ENCODE results near the gene WDFY2. TPM values are rescaled to one million over a fixed set of nuclear protein-coding genes. Genes with fewer than 3 reads are reported as not detected.

WDFY2 gene
- total RNA-seq, 3 donors from 2014 or later (not counting 1 experiment from before 2014, with no cell fraction given): 29.5 to 32.1 (median 31.3) TPM

GRCh38 chr13:51682686-51683085, 98.4 kb downstream of the WDFY2 start:
- Histone ChIP-seq H3K9me3 (ENCODE audit: control insufficient read depth, insufficient read depth, low read length) (no peaks in the 10 kb centered on the region), H3K36me3 (ENCODE audit: control insufficient read depth, insufficient read depth, low read length) (no peaks in the 10 kb centered on the region), H3K4me3 (ENCODE audit: low read length) (no peak overlapping the region), H3K27ac (ENCODE audit: low read length) (no peak overlapping the region), H3K4me1 (ENCODE audit: control insufficient read depth, insufficient read depth, low read length) (no peaks in the 10 kb centered on the region), H3K27me3 (ENCODE audit: control insufficient read depth, insufficient read depth, low read length) (no peaks in the 10 kb centered on the region)
- H3K27me3 Mint-ChIP-seq (ENCODE audit: low read depth in 2 of 2): no peaks in the 10 kb centered on the region
- H3K4me3 Mint-ChIP-seq: no peak overlapping the region
- TF ChIP-seq CTCF (IDR thresholded peaks at IDR 0.05): no peak
- ATAC-seq: no peak
- no peaks in the 10 kb centered on the region for H3K36me3 Mint-ChIP-seq
- intact Hi-C loops (cut with micrococcal nuclease): no loop called here
- no peak for DNase-seq
- H3K4me1 Mint-ChIP-seq: peaks cover 11 to 15% of the 10 kb centered on the region in 2 donors
- WGBS (ENCODE audit: insufficient coverage): 100% methylated on average over 1 of the region's 1 CpG
- no peak overlapping the region for H3K27ac Mint-ChIP-seq
- no peaks in the 10 kb centered on the region for H3K9me3 Mint-ChIP-seq

DNA sequence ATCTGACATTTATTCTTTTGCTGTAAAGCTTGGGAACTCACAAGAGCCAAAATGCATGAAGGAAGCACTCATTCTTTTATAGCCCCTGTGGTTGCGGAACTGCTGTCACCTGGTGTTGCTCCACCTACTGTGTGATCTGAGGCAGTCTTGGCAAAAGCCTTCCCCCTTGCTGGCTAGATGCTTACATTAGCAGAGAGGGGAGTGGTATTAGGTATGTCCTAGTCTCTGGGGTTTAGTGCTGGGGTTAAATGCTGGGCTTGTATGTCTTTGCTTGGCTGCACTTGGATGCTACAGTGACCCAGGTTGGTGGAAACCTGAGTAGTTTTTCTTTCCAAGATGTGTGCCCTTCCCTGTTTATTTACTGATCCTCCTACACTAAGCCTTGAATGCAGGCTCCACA, 99.3 kb downstream of the WDFY2 start:
- 94% methylated on average over 1 of the region's 1 CpG for WGBS (ENCODE audit: insufficient coverage)
- Histone ChIP-seq H3K9me3 (ENCODE audit: control insufficient read depth, insufficient read depth, low read length) (no peaks in the 10 kb centered on the region), H3K36me3 (ENCODE audit: control insufficient read depth, insufficient read depth, low read length) (no peaks in the 10 kb centered on the region), H3K4me1 (ENCODE audit: control insufficient read depth, insufficient read depth, low read length) (no peaks in the 10 kb centered on the region), H3K27ac (ENCODE audit: low read length) (no peak overlapping the region), H3K27me3 (ENCODE audit: control insufficient read depth, insufficient read depth, low read length) (no peaks in the 10 kb centered on the region), H3K4me3 (ENCODE audit: low read length) (no peak overlapping the region)
- ATAC-seq (no peak), DNase-seq (no peak)
- no peak for TF ChIP-seq CTCF (IDR thresholded peaks at IDR 0.05)
- no peaks in the 10 kb centered on the region for H3K36me3 Mint-ChIP-seq
- H3K4me3 Mint-ChIP-seq: no peak overlapping the region
- no peaks in the 10 kb centered on the region for H3K27me3 Mint-ChIP-seq (ENCODE audit: low read depth in 2 of 2)
- peaks cover 15 to 17% of the 10 kb centered on the region in 2 donors for H3K4me1 Mint-ChIP-seq
- intact Hi-C loops (cut with micrococcal nuclease): no loop called here
- no peak overlapping the region for H3K27ac Mint-ChIP-seq
- no peaks in the 10 kb centered on the region for H3K9me3 Mint-ChIP-seq

DNA sequence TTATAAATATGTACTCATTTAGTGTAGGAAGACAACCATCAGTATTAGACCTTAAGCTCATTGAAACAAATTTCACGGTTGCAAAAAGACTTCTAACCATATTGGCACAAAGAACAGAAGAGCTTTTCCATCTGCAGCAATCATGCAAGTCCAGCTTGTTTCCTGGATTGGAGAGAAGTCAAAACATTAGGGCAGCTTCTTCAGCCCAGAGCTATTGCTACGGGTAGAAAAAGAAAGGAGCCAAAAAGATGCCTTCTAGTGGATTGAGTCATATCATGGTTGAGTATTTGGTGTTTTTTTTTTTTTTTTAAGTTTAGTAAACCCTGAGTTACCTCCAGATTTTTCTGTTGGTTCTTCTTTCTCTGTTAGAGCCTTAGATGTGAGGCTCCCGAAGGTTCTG, 99.8 kb downstream of the WDFY2 start:
- Histone ChIP-seq H3K4me3 (ENCODE audit: low read length) (no peak overlapping the region), H3K9me3 (ENCODE audit: control insufficient read depth, insufficient read depth, low read length) (no peaks in the 10 kb centered on the region), H3K27me3 (ENCODE audit: control insufficient read depth, insufficient read depth, low read length) (no peaks in the 10 kb centered on the region), H3K36me3 (ENCODE audit: control insufficient read depth, insufficient read depth, low read length) (no peaks in the 10 kb centered on the region), H3K4me1 (ENCODE audit: control insufficient read depth, insufficient read depth, low read length) (no peaks in the 10 kb centered on the region), H3K27ac (ENCODE audit: low read length) (no peak overlapping the region)
- Mint-ChIP-seq H3K27me3 (ENCODE audit: low read depth in 2 of 2) (no peaks in the 10 kb centered on the region), H3K4me3 (no peak overlapping the region), H3K27ac (no peak overlapping the region), H3K36me3 (no peaks in the 10 kb centered on the region), H3K4me1 (peaks cover 15 to 17% of the 10 kb centered on the region in 2 donors), H3K9me3 (no peaks in the 10 kb centered on the region)
- TF ChIP-seq CTCF (IDR thresholded peaks at IDR 0.05): no peak
- DNase-seq (no peak), ATAC-seq (no peak)
- intact Hi-C loops (cut with micrococcal nuclease): no loop called here
- WGBS (ENCODE audit: insufficient coverage): 98% methylated on average over 2 of the region's 3 CpGs

DNA sequence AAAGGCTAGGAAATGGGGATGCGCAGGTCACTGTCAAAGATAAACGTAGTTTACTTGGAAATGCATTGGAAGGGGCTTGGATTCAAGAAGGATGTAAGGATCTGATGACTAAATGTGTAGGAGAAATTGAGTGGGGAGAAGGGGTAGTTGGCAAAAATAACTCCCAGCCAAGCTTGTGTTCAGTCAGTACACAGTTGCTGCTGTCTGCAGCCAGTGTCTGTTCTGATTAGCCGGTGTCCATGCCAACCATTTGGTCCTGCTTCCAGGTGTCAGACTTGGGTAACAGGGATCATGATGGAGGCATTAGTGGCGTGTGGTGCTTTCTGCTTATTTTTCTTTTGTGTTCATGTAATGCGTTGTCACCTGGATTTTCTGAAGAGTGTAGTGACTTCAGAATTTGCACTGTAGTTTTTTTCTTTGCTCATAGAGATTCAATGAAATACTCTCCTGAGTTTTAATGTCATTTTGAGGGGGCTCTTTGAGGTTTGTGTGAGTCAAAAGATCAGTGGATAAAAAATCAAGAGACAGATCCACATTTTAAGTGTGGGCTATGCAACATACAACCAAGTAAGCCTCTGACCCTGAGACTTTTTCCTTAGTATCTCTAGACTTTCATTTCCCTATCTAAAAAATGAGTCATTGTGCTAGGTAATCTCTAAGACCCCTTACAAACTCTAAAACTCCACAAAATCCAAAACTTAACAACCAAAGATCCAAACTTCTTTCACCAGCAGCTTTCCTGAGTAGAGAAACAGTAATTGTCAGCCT, 103.9 kb downstream of the WDFY2 start:
- Mint-ChIP-seq H3K4me1 (peaks cover 11 to 15% of the 10 kb centered on the region in 2 donors), H3K4me3 (no peak overlapping the region), H3K27me3 (ENCODE audit: low read depth in 2 of 2) (no peaks in the 10 kb centered on the region), H3K36me3 (no peaks in the 10 kb centered on the region), H3K9me3 (no peaks in the 10 kb centered on the region), H3K27ac (peak overlapping the region in 1 of 2 donors; percentile 13)
- Histone ChIP-seq H3K36me3 (ENCODE audit: control insufficient read depth, insufficient read depth, low read length) (no peaks in the 10 kb centered on the region), H3K9me3 (ENCODE audit: control insufficient read depth, insufficient read depth, low read length) (no peaks in the 10 kb centered on the region), H3K27me3 (ENCODE audit: control insufficient read depth, insufficient read depth, low read length) (no peaks in the 10 kb centered on the region), H3K27ac (ENCODE audit: low read length) (no peak overlapping the region), H3K4me3 (ENCODE audit: low read length) (no peak overlapping the region), H3K4me1 (ENCODE audit: control insufficient read depth, insufficient read depth, low read length) (no peaks in the 10 kb centered on the region)
- 96% methylated on average over 5 of the region's 5 CpGs for WGBS (ENCODE audit: insufficient coverage)
- DNase-seq (no peak), ATAC-seq (no peak)
- intact Hi-C loops (cut with micrococcal nuclease): no loop called here
- no peak for TF ChIP-seq CTCF (IDR thresholded peaks at IDR 0.05)
